ENCODE measurements around the gene CDH23. TPM values are rescaled to one million over a fixed set of nuclear protein-coding genes. Genes with fewer than 3 reads are reported as not detected.

CDH23 gene
- polyA plus RNA-seq, 1 donor, result 0.90 TPM

GRCh38 chr10:71692598-71693306, 296.0 kb downstream of the CDH23 start:
- no peak for DNase-seq

DNA sequence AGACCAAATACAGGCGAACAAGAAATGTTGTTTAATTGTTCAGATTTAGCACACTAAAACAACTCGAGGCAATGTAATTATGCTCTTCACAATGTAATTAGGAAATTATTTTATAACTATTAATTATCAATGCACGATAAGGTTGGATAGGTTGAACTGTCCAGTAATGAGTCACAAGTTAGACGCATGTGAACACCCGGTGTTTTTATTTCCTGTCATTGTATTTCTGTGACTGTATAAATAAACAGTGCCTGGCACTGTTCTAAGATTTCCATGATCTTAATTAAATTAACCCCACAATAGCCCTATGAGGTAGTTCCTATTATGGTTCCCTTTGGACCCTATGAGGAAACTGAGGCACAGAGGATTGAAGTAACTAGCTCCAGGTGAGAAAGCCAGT, 296.7 kb downstream of the CDH23 start:
- no peak for DNase-seq

DNA sequence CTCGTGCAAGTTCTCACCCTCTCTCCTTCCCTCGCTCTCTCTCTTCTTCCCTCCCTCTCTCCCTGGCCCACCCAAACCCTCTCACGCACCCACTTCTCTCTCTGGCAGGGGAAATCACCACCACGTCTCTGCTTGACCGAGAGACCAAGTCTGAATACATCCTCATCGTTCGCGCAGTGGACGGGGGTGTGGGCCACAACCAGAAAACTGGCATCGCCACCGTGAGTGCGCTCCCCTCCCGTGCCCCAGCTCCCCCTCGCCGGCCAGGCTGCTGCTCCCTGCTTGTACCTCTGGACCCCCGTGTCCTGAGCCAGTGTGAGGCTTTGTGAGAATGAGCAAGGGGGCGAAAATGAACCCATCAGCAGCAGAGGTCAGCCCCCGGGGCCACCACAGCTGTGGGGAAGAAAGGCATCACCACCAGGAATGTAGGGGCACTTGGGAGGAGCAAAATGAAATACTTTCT, 297.4 kb downstream of the CDH23 start:
- DNase-seq, result no peak

DNA sequence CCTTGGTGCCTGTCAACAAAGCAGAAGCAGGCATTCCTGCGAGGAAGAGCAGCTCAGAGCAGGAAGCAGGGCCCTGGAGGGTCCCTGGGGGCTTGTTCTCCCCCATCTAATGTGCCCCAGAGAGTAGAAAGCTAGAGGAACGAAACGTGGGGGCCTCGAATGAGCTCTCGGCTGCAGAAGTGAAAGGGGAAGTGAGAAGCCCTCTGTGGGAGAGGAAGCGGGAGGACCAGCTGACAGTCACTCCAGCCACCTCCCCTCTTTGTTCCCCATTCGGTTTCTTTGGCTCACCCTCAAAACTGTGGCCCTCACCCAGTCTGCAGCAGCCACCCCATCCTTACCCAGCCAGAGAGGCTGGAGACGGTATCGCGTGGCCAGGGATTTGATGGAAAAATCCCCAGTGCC, 297.8 kb downstream of the CDH23 start:
- DNase-seq, result no peak

GRCh38 chr10:71695502-71696476, 299.1 kb downstream of the CDH23 start:
- no peak for DNase-seq

DNA sequence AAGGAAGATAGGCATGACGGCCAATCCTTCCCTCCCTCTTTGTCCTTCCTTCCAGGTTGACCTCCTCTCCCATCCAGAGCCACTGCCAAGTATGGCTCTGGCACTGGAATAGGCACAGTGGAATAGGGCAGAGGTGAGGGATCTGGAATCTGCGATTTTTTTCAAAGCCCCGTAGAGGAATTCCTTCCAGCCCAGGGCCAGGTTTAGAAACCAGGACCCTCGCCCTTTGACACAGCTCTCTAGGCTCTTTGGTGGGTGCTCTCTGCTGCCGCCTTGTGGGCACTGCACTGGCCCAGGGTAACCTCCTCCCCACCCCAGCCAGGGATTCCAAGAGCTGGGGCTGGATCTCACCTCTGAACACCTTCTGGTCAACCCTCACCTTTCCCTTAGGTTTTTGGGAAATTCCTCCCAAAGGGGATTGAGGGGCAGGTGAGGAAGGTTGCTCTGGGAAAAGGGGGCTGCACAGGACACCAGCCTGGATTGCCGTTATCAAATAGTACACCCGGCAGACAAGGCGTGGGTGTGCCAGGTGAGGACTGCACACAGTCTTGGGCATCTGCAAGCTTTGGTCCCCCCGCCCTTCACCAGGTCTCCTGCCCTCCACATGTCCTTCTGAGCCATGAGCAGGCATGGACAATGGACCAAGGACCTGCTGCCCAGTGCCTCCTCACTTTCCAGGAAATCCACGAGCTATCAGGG, 300.1 kb downstream of the CDH23 start:
- DNase-seq, result no peak

GRCh38 chr10:71697938-71698709, 301.4 kb downstream of the CDH23 start:
- DNase-seq, result no peak

DNA sequence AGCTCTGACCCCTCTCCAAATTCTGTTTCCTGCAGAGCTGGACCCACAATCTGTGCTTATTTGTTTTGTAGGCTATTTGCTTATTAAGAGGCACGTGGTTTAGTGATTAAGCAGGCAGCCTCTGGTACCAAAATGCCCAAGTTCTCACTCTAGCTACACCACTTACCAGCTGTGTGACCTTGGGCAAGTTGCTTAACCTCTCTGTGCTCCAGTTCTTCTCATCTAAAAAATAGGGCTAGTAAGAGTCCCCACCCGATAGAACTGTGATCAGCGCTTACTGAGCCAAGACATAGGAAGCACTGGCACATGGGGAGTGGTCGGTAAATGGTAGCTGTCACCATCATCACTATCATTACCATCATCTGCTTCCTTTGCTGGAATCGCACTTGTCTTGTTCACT, 302.0 kb downstream of the CDH23 start:
- DNase-seq, result no peak

- no peak for DNase-seq
These were observed 304.1 kb downstream of the CDH23 start for GRCh38 chr10:71700731-71701368.

DNA sequence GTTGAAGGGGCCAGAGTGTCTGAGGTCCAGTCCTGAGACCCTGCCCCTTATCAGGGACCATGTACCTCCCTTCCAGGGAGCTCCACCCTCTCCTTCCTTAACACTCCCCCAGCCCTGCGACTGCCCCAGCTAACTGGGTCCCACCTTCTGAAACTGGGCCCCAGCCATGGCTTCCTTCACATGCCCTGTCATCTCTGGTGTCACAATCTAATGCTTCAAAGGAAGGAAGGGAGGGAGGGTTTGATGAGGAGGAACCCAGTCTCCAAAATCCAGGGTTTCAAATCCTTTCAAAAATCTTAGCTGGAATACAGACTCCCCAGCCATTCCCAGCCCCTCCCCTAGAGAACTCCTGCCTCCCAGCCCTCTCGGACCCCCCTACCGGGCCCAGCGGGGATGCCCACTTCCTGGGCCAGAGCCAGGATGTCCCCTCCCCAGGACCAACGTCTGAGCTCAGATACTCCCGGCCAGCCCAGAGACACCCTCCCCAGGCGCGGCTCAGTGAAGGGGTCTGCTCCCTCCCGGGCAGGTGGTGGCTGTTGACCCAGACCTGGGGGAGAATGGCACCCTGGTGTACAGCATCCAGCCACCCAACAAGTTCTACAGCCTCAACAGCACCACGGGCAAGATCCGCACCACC, 304.9 kb downstream of the CDH23 start:
- no peak for DNase-seq

- DNase-seq, result no peak
These were observed 306.9 kb downstream of the CDH23 start for GRCh38 chr10:71703577-71703976.

GRCh38 chr10:71704816-71705215, 308.1 kb downstream of the CDH23 start:
- no peak for DNase-seq

GRCh38 chr10:71705582-71705981, 308.9 kb downstream of the CDH23 start:
- no peak for DNase-seq

DNA sequence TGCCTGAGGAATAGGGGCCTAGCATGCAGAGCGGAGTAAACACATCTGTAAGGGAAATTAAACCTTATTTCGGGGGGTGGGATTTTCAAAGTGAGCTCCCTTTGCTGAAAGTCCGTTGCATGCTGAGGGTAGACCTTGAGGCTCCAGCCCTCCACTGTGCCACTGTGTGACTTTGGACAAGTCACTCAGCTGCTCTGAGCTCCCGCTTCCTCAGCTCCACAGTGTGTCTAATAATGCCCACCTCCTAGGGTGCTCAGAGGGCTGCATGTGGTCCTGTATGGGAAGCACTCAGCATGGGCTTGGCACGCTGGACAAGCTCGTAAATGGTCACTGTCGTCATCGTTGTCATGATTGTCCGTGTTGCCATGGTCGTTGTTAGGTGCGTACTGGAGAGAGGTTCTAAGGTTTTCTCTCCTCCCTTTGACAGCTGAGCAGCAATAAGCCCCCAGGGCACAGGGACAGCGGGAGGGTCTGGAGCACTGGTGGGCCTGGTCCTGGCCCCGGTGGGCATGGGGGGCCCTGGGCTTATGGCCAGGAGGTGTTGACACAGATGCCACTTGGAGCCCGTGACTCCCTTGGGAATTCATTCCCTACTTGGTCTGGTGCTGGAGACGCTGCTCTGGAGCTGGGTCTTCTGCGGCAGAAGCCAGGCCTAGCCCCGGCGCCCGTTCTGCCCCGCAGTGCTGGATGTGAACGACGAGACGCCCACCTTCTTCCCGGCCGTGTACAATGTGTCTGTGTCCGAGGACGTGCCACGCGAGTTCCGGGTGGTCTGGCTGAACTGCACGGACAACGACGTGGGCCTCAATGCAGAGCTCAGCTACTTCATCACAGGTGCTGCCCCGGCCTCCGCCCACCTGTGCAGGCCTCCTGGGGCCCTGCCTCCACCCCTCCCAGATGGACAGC, 309.7 kb downstream of the CDH23 start:
- no peak for DNase-seq

- no peak for DNase-seq
These were observed 310.6 kb downstream of the CDH23 start for GRCh38 chr10:71707240-71707789.

GRCh38 chr10:71708301-71708703, 311.6 kb downstream of the CDH23 start:
- no peak for DNase-seq

- no peak for DNase-seq
These were observed 312.5 kb downstream of the CDH23 start for GRCh38 chr10:71708897-71709882.

- DNase-seq, result no peak
These were observed 313.8 kb downstream of the CDH23 start for GRCh38 chr10:71710519-71710918.

Data from left kidney (tissue), 2 donors.